DMS53 treated with DMSO at 0.1 percent for 48 hours (cell line): ENCODE data around the gene GRID1.
"Not testable (repeated sequence)": the region's sequence is repeated elsewhere in the genome, so short reads cannot be mapped to it uniquely, and the experiment has no call there.

Source experiments
- DNase-seq: peaks from one replicate; lab custom pipeline; 2025; ENCODE audit not compliant: unreplicated experiment; lab: John Stamatoyannopoulos, UW

The GRID1 gene

GRCh38 chr10:86392723-86393094 lies 26.1 kb upstream of the GRID1 start:
- DNase-seq = no peak

GRCh38 chr10:86391986-86392722 lies 25.6 kb upstream of the GRID1 start:
- no peak for DNase-seq

GRCh38 chr10:86391236-86391840 lies 24.7 kb upstream of the GRID1 start:
- DNase-seq = no peak

GRCh38 chr10:86390337-86391120 lies 23.9 kb upstream of the GRID1 start:
- no peak for DNase-seq

- no peak for DNase-seq
These were observed 23.0 kb upstream of the GRID1 start for GRCh38 chr10:86389441-86390193.

- DNase-seq = not testable (repeated sequence)
These were observed 22.5 kb upstream of the GRID1 start for GRCh38 chr10:86389109-86389440.

- no peak for DNase-seq
These were observed 21.6 kb upstream of the GRID1 start for GRCh38 chr10:86388119-86388704.

GRCh38 chr10:86387178-86387794 lies 20.7 kb upstream of the GRID1 start:
- no peak for DNase-seq

GRCh38 chr10:86385806-86386205 lies 19.2 kb upstream of the GRID1 start:
- no peak for DNase-seq

- no peak for DNase-seq
These were observed 11.2 kb upstream of the GRID1 start for GRCh38 chr10:86377797-86378146.

GRCh38 chr10:86376852-86377796 lies 10.5 kb upstream of the GRID1 start:
- DNase-seq = peak; percentile 29

GRCh38 chr10:86376403-86376802 lies 9.8 kb upstream of the GRID1 start:
- DNase-seq = no peak

GRCh38 chr10:86375204-86375603 lies 8.6 kb upstream of the GRID1 start:
- no peak for DNase-seq

GRCh38 chr10:86374664-86375063 lies 8.1 kb upstream of the GRID1 start:
- DNase-seq = no peak

- no peak for DNase-seq
These were observed 7.2 kb upstream of the GRID1 start for GRCh38 chr10:86373828-86374227.

- no peak for DNase-seq
These were observed 6.7 kb upstream of the GRID1 start for GRCh38 chr10:86373251-86373650.

- DNase-seq = no peak
These were observed 6.2 kb upstream of the GRID1 start for GRCh38 chr10:86372784-86373239.

GRCh38 chr10:86372119-86372783 lies 5.7 kb upstream of the GRID1 start:
- no peak for DNase-seq

GRCh38 chr10:86371691-86372090 lies 5.1 kb upstream of the GRID1 start:
- no peak for DNase-seq
